ENCODE measurements around the gene NME4.

The NME4 gene

GRCh38 chr16:405548-406506, 8.8 kb downstream of the NME4 start (continued):
- TF ChIP-seq HIC1 (tag by site-specific recombination; IDR thresholded peaks at IDR 0.05) (peak; percentile 15; the same call in 1 of the 2 replicates), BCL6B (tag by site-specific recombination; IDR thresholded peaks at IDR 0.05) (no peak)

- Histone ChIP-seq H3K4me1 (ENCODE audit: control insufficient read depth, insufficient read depth, low read length) (no peaks in the 10 kb centered on the region), H3K36me3 (ENCODE audit: control insufficient read depth in 2 of 2, insufficient read depth in 1 of 2, low read length in 2 of 2) (peaks cover 0 to 15% of the 10 kb centered on the region in 2 experiments; a peak in 2 of 3 replicates), H3K4me3 (ENCODE audit: low read depth, low read length) (no peak overlapping the region), H3K27ac (ENCODE audit: extremely low read depth, low read depth, low read length) (no peak overlapping the region), H3K9me3 (ENCODE audit: control insufficient read depth, insufficient read depth, low read depth, low read length) (no peaks in the 10 kb centered on the region)
- TF ChIP-seq FEZF1 (tag by site-specific recombination; IDR thresholded peaks at IDR 0.05): no peak
- TF ChIP-seq ZNF629 (tag by site-specific recombination; IDR thresholded peaks at IDR 0.05): no peak
- TF ChIP-seq ZNF621 (tag by site-specific recombination; IDR thresholded peaks at IDR 0.05): no peak
- no peak for TF ChIP-seq ZNF777 (tag by site-specific recombination; IDR thresholded peaks at IDR 0.05; ENCODE audit: borderline replicate concordance)
- TF ChIP-seq ZNF837 (tag by site-specific recombination; IDR thresholded peaks at IDR 0.05): no peak
- no peak for TF ChIP-seq PATZ1 (tag by site-specific recombination; IDR thresholded peaks at IDR 0.05)
- TF ChIP-seq HOXC10 (CRISPR knock-in tag; IDR thresholded peaks at IDR 0.05): no peak
- ChIA-PET POLR2A (interaction anchor here (0.5 kb wide), 1 partner anchor 56 kb away, joined by 3 read pairs; no protein-coding TSS in a partner anchor), CTCF (no interaction called here)
These were observed 10.3 kb downstream of the NME4 start for GRCh38 chr16:407253-407652.

- Histone ChIP-seq H3K36me3 (ENCODE audit: control insufficient read depth in 2 of 2, insufficient read depth in 1 of 2, low read length in 2 of 2) (peaks cover 0 to 15% of the 10 kb centered on the region in 2 experiments; a peak in 2 of 3 replicates), H3K4me3 (ENCODE audit: low read depth, low read length) (no peak overlapping the region), H3K27ac (ENCODE audit: extremely low read depth, low read depth, low read length) (no peak overlapping the region), H3K4me1 (ENCODE audit: control insufficient read depth, insufficient read depth, low read length) (no peaks in the 10 kb centered on the region), H3K9me3 (ENCODE audit: control insufficient read depth, insufficient read depth, low read depth, low read length) (no peaks in the 10 kb centered on the region)
- POLR2A ChIA-PET: no interaction called here
- CTCF ChIA-PET: interaction anchor here (1.0 kb wide), 1 partner anchor 19 kb away, joined by 3 read pairs; no protein-coding TSS in a partner anchor
- TF ChIP-seq, protein P1, sequence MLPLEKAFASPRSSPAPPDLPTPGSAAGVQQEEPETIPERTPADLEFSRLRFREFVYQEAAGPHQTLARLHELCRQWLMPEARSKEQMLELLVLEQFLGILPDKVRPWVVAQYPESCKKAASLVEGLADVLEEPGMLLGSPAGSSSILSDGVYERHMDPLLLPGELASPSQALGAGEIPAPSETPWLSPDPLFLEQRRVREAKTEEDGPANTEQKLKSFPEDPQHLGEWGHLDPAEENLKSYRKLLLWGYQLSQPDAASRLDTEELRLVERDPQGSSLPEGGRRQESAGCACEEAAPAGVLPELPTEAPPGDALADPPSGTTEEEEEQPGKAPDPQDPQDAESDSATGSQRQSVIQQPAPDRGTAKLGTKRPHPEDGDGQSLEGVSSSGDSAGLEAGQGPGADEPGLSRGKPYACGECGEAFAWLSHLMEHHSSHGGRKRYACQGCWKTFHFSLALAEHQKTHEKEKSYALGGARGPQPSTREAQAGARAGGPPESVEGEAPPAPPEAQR (tag by site-specific recombination; IDR thresholded peaks at IDR 0.05): no peak
- TF ChIP-seq SALL2 (tag by site-specific recombination; IDR thresholded peaks at IDR 0.05; ENCODE audit: borderline replicate concordance) (no peak), PRDM2 (tag by site-specific recombination; IDR thresholded peaks at IDR 0.05; ENCODE audit: borderline replicate concordance) (no peak), GLI4 (tag by site-specific recombination; IDR thresholded peaks at IDR 0.05) (no peak), ZNF555 (tag by site-specific recombination; conservative IDR thresholded peaks at IDR 0.05) (no peak)
- TF ChIP-seq, protein P2, sequence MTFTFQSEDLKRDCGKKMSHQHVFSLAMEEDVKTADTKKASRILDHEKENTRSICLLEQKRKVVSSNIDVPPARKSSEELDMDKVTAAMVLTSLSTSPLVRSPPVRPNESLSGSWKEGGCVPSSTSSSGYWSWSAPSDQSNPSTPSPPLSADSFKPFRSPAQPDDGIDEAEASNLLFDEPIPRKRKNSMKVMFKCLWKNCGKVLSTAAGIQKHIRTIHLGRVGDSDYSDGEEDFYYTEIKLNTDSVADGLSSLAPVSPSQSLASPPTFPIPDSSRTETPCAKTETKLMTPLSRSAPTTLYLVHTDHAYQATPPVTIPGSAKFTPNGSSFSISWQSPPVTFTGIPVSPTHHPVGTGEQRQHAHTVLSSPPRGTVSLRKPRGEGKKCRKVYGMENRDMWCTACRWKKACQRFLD (tag by site-specific recombination; IDR thresholded peaks at IDR 0.05): no peak
These were observed 13.6 kb downstream of the NME4 start for GRCh38 chr16:410516-411178.
